ENCODE data around the gene C11orf97. TPM values are rescaled to one million over a fixed set of nuclear protein-coding genes. Genes with fewer than 3 reads are reported as not detected.

The C11orf97 gene
- total RNA-seq, 5 donors from 2014 or later (not counting 1 experiment from before 2014, with no cell fraction given), result not detected

DNA sequence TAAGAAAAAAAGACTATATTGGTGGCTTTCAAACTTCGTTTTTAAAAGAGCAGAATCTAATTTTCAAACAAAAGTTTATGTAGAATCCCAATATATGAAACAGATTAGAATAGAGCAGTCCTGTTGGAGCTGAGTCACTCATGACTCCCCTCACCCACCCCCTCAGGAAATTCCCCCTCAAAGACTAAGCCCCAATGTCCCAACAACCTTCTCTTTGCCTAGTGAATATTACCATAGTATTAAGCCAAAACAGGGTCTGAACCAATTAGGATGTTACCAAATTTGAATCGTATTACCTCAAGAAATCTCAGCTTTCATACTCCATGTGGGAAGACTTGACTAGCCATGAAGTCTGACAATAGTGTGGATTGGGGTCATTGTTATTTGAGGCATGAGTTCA, 47.1 kb downstream of the C11orf97 start:
- Mint-ChIP-seq H3K36me3 (no peaks in the 10 kb centered on the region), H3K27me3 (no peaks in the 10 kb centered on the region), H3K27ac (no peak overlapping the region), H3K4me1 (no peaks in the 10 kb centered on the region), H3K9me3 (no peaks in the 10 kb centered on the region), H3K4me3 (no peak overlapping the region)
- H3K9me3 ChIP-seq, result no peaks in the 10 kb centered on the region
- CTCF ChIA-PET, result no interaction called here
- H3K4me3 ChIP-seq (ENCODE audit: control insufficient read depth in 1 of 2, extremely low read depth in 1 of 2, low read length in 1 of 2), result no peak overlapping the region
- H3K4me1 ChIP-seq (ENCODE audit: control insufficient read depth in 1 of 2, extremely low read depth in 1 of 2, insufficient read depth in 2 of 2, low read length in 2 of 2), result no peaks in the 10 kb centered on the region
- no peaks in the 10 kb centered on the region for H3K27me3 ChIP-seq (replicated peaks in 1 of 2; ENCODE audit: control insufficient read depth in 2 of 2, extremely low read depth in 1 of 2, insufficient read depth in 2 of 2, low read length in 1 of 2)
- ATAC-seq (replicated peaks in 1 of 4), result no peak
- POLR2A ChIA-PET, result no interaction called here
- WGBS (ENCODE audit: insufficient coverage), result no CpG with 5 or more reads among the region's 2 CpGs
- H3K27ac ChIP-seq (ENCODE audit: low read length), result no peak overlapping the region
- DNase-seq, result no peak
- no peaks in the 10 kb centered on the region for H3K36me3 ChIP-seq (ENCODE audit: control insufficient read depth in 2 of 2, extremely low read depth in 1 of 2, insufficient read depth in 1 of 2, low read length in 1 of 2)

GRCh38 chr11:94560834-94561233, 48.6 kb downstream of the C11orf97 start:
- 100% methylated on average over 1 of the region's 3 CpGs for WGBS (ENCODE audit: insufficient coverage)
- POLR2A ChIA-PET, result no interaction called here
- CTCF ChIA-PET, result interaction anchor here in 1 of 2 donors (0.6 kb wide), 1 partner anchor 14 kb away, joined by 3 read pairs; no protein-coding TSS in a partner anchor
- Histone ChIP-seq H3K27me3 (replicated peaks in 1 of 2; ENCODE audit: control insufficient read depth in 2 of 2, extremely low read depth in 1 of 2, insufficient read depth in 2 of 2, low read length in 1 of 2) (no peaks in the 10 kb centered on the region), H3K36me3 (ENCODE audit: control insufficient read depth in 2 of 2, extremely low read depth in 1 of 2, insufficient read depth in 1 of 2, low read length in 1 of 2) (no peaks in the 10 kb centered on the region), H3K4me1 (ENCODE audit: control insufficient read depth in 1 of 2, extremely low read depth in 1 of 2, insufficient read depth in 2 of 2, low read length in 2 of 2) (no peaks in the 10 kb centered on the region), H3K27ac (ENCODE audit: low read length) (no peak overlapping the region), H3K9me3 (no peaks in the 10 kb centered on the region), H3K4me3 (ENCODE audit: control insufficient read depth in 1 of 2, extremely low read depth in 1 of 2, low read length in 1 of 2) (no peak overlapping the region)
- Mint-ChIP-seq H3K4me3 (no peak overlapping the region), H3K36me3 (no peaks in the 10 kb centered on the region), H3K4me1 (no peaks in the 10 kb centered on the region), H3K27me3 (no peaks in the 10 kb centered on the region), H3K27ac (no peak overlapping the region), H3K9me3 (no peaks in the 10 kb centered on the region)
- DNase-seq (no peak), ATAC-seq (replicated peaks in 1 of 4) (no peak)

DNA sequence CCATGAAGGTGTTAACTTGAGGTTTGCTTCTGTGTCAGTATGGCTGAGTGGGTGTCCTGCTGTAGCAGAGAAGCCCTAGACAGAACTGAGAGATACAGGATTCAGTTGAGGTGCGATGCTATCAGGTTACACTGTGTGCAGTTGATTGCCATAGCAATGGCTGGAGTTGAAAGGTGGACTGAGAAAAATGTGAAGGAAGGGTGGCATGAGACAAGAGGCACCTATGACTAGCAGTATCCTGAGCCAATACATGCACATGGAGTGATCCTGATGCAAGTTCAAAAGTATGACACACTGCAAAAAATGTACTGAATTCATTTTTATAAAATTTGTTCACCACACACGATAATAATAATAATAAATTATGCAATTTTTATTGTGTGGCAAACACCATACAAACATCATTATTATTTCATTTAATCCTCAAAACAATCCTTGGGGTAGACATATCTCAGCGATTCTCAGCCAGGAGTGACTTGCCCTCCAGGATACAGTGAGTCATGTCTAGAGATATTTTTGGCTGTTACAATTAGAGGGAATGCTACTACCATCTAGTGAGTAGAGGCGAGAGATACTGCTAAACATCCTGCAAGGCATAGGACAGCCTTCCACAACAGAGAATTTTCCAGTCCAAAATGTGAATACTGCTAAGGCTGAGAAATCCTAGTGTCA, 51.1 kb downstream of the C11orf97 start:
- Histone ChIP-seq H3K27me3 (replicated peaks in 1 of 2; ENCODE audit: control insufficient read depth in 2 of 2, extremely low read depth in 1 of 2, insufficient read depth in 2 of 2, low read length in 1 of 2) (no peaks in the 10 kb centered on the region), H3K9me3 (no peaks in the 10 kb centered on the region), H3K36me3 (ENCODE audit: control insufficient read depth in 2 of 2, extremely low read depth in 1 of 2, insufficient read depth in 1 of 2, low read length in 1 of 2) (no peaks in the 10 kb centered on the region), H3K4me1 (ENCODE audit: control insufficient read depth in 1 of 2, extremely low read depth in 1 of 2, insufficient read depth in 2 of 2, low read length in 2 of 2) (no peaks in the 10 kb centered on the region), H3K27ac (ENCODE audit: low read length) (no peak overlapping the region), H3K4me3 (ENCODE audit: control insufficient read depth in 1 of 2, extremely low read depth in 1 of 2, low read length in 1 of 2) (no peak overlapping the region)
- no peaks in the 10 kb centered on the region for H3K4me1 Mint-ChIP-seq
- POLR2A ChIA-PET, result no interaction called here
- no peak for DNase-seq
- no peaks in the 10 kb centered on the region for H3K36me3 Mint-ChIP-seq
- no peaks in the 10 kb centered on the region for H3K9me3 Mint-ChIP-seq
- 89% methylated on average over 1 of the region's 4 CpGs for WGBS (ENCODE audit: insufficient coverage)
- H3K27ac Mint-ChIP-seq, result no peak overlapping the region
- no peaks in the 10 kb centered on the region for H3K27me3 Mint-ChIP-seq
- ATAC-seq (replicated peaks in 1 of 4), result no peak
- no peak overlapping the region for H3K4me3 Mint-ChIP-seq
- CTCF ChIA-PET, result no interaction called here

DNA sequence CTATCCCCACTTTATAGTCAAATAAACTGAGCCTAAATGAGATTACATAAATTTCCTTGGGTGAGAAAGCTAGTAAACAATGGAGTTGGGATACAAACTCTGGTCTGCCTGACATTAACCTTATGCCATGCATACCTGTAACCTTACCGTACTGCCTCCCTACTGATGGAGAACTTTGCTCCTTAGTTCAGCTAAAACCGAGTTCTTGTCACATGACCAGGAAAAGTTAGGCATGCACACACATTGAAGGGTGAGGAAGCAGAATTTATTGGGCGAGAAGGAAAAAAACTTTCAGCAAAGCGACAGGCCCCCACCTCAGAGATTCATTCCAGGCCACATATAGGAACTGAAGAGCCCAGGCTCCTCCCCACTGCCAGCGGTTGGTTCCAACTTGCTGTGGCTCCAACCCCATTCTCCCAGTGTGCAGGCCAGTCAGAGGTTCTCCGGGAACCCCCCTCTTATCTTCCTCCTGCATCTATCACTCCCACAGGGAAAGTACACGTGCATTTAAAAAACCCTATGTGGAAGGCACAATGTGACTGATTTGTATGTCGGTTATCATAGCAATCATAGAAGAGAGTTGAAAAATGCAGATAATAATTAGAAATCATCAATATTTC, 51.7 kb downstream of the C11orf97 start:
- Mint-ChIP-seq H3K4me1 (no peaks in the 10 kb centered on the region), H3K9me3 (no peaks in the 10 kb centered on the region), H3K27ac (no peak overlapping the region), H3K27me3 (no peaks in the 10 kb centered on the region), H3K36me3 (no peaks in the 10 kb centered on the region), H3K4me3 (no peak overlapping the region)
- DNase-seq (no peak), ATAC-seq (replicated peaks in 1 of 4) (no peak)
- Histone ChIP-seq H3K4me1 (ENCODE audit: control insufficient read depth in 1 of 2, extremely low read depth in 1 of 2, insufficient read depth in 2 of 2, low read length in 2 of 2) (no peaks in the 10 kb centered on the region), H3K27me3 (replicated peaks in 1 of 2; ENCODE audit: control insufficient read depth in 2 of 2, extremely low read depth in 1 of 2, insufficient read depth in 2 of 2, low read length in 1 of 2) (no peaks in the 10 kb centered on the region), H3K27ac (ENCODE audit: low read length) (no peak overlapping the region), H3K9me3 (no peaks in the 10 kb centered on the region), H3K36me3 (ENCODE audit: control insufficient read depth in 2 of 2, extremely low read depth in 1 of 2, insufficient read depth in 1 of 2, low read length in 1 of 2) (no peaks in the 10 kb centered on the region), H3K4me3 (ENCODE audit: control insufficient read depth in 1 of 2, extremely low read depth in 1 of 2, low read length in 1 of 2) (no peak overlapping the region)
- no CpG with 5 or more reads among the region's 8 CpGs for WGBS (ENCODE audit: insufficient coverage)
- CTCF ChIA-PET, result no interaction called here
- POLR2A ChIA-PET, result no interaction called here

- POLR2A ChIA-PET, result no interaction called here
- no peaks in the 10 kb centered on the region for H3K4me1 ChIP-seq (ENCODE audit: control insufficient read depth in 1 of 2, extremely low read depth in 1 of 2, insufficient read depth in 2 of 2, low read length in 2 of 2)
- H3K36me3 ChIP-seq (ENCODE audit: control insufficient read depth in 2 of 2, extremely low read depth in 1 of 2, insufficient read depth in 1 of 2, low read length in 1 of 2), result no peaks in the 10 kb centered on the region
- H3K27me3 ChIP-seq (replicated peaks in 1 of 2; ENCODE audit: control insufficient read depth in 2 of 2, extremely low read depth in 1 of 2, insufficient read depth in 2 of 2, low read length in 1 of 2), result no peaks in the 10 kb centered on the region
- 97% methylated on average over 18 of the region's 25 CpGs for WGBS (ENCODE audit: insufficient coverage)
- no peak for ATAC-seq (replicated peaks in 1 of 4)
- CTCF ChIA-PET, result no interaction called here
- DNase-seq, result no peak
- Mint-ChIP-seq H3K4me3 (no peak within 1 kb of the TSS), H3K9me3 (no peaks in the 10 kb centered on the region), H3K27me3 (no peaks in the 10 kb centered on the region), H3K36me3 (no peaks in the 10 kb centered on the region), H3K27ac (no peak within 1 kb of the TSS), H3K4me1 (no peaks in the 10 kb centered on the region)
- H3K9me3 ChIP-seq, result no peaks in the 10 kb centered on the region
- no peak within 1 kb of the TSS for H3K4me3 ChIP-seq (ENCODE audit: control insufficient read depth in 1 of 2, extremely low read depth in 1 of 2, low read length in 1 of 2)
- no peak within 1 kb of the TSS for H3K27ac ChIP-seq (ENCODE audit: low read length)
Measured at GRCh38 chr11:94567181-94567670, 55.0 kb downstream of the C11orf97 start, which contains the start of gene PIWIL4. TSS of gene PIWIL4 (plus strand) at chr11:94567368. CDS start at chr11:94567519, 151 bp downstream.

DNA sequence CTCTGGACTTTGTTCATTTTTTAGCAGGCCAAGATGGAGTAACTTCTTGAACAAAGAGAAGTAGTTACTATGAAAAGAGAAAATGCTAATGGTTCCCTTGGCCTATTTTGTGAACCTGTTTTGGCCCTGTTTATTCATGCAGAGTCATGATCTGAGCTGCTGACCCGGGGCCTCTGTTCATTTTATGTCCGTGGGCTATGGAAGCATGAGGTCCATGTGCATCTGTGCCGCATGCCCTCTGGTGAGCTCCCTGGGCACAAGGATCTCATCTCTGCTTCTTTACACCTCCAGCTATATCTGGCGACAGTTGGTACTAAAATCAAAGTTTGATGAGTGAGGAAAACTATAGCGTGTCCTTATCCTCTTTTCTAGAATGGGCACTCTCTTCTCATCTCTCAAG, 55.9 kb downstream of the C11orf97 start:
- CTCF ChIA-PET, result no interaction called here
- ATAC-seq (replicated peaks in 1 of 4) (no peak), DNase-seq (no peak)
- POLR2A ChIA-PET, result no interaction called here
- Mint-ChIP-seq H3K9me3 (no peaks in the 10 kb centered on the region), H3K4me1 (no peaks in the 10 kb centered on the region), H3K4me3 (no peak overlapping the region), H3K27me3 (no peaks in the 10 kb centered on the region), H3K27ac (no peak overlapping the region), H3K36me3 (no peaks in the 10 kb centered on the region)
- WGBS (ENCODE audit: insufficient coverage), result 100% methylated on average over 2 of the region's 5 CpGs
- H3K9me3 ChIP-seq, result no peaks in the 10 kb centered on the region
- no peaks in the 10 kb centered on the region for H3K36me3 ChIP-seq (ENCODE audit: control insufficient read depth in 2 of 2, extremely low read depth in 1 of 2, insufficient read depth in 1 of 2, low read length in 1 of 2)
- H3K27ac ChIP-seq (ENCODE audit: low read length), result no peak overlapping the region
- no peaks in the 10 kb centered on the region for H3K4me1 ChIP-seq (ENCODE audit: control insufficient read depth in 1 of 2, extremely low read depth in 1 of 2, insufficient read depth in 2 of 2, low read length in 2 of 2)
- no peaks in the 10 kb centered on the region for H3K27me3 ChIP-seq (replicated peaks in 1 of 2; ENCODE audit: control insufficient read depth in 2 of 2, extremely low read depth in 1 of 2, insufficient read depth in 2 of 2, low read length in 1 of 2)
- no peak overlapping the region for H3K4me3 ChIP-seq (ENCODE audit: control insufficient read depth in 1 of 2, extremely low read depth in 1 of 2, low read length in 1 of 2)

All from T-cell (primary cell).